Mucosa of rectum (tissue), 2 donors: ENCODE measurements around the gene FIGLA.

ENCODE experiments used
- H3K27ac ChIP-seq, 2 donors: one replicate each; pipeline ENCODE4 v1.7.0; 2013; ENCODE audit warnings: inconsistent platforms in 2 of 2, low read depth in 2 of 2, low read length in 2 of 2
- H3K27me3 ChIP-seq, 2 donors: one replicate each; pipeline ENCODE4 v1.7.0; 2013; ENCODE audit warnings: low read length in 2 of 2; ENCODE audit not compliant: control insufficient read depth in 2 of 2, insufficient read depth in 2 of 2
- H3K36me3 ChIP-seq, 2 donors: one replicate each; pipeline ENCODE4 v1.7.0; 2013; ENCODE audit warnings: low read length in 2 of 2; ENCODE audit not compliant: control insufficient read depth in 2 of 2, insufficient read depth in 2 of 2
- H3K4me1 ChIP-seq, 2 donors: one replicate each; pipeline ENCODE4 v1.7.0; 2013; ENCODE audit warnings: low read length in 2 of 2, mild to moderate bottlenecking in 1 of 2; ENCODE audit not compliant: control insufficient read depth in 2 of 2, insufficient read depth in 2 of 2
- H3K4me3 ChIP-seq, 2 donors: one replicate each; pipeline ENCODE4 v1.7.0; 2013; ENCODE audit warnings: low read length in 2 of 2
- H3K9ac ChIP-seq, 2 donors: one replicate each; pipeline ENCODE4 v1.7.0; 2013; ENCODE audit warnings: low read length in 2 of 2, low read depth in 1 of 2, mild to moderate bottlenecking in 1 of 2
- H3K9me3 ChIP-seq, 2 donors: one replicate each; pipeline ENCODE4 v1.7.0; 2013; ENCODE audit warnings: low read length in 2 of 2; ENCODE audit not compliant: control insufficient read depth in 2 of 2
- donor health status: healthy.
- donor health status: Normal muscosa, but diverticular disease.

FIGLA gene

DNA sequence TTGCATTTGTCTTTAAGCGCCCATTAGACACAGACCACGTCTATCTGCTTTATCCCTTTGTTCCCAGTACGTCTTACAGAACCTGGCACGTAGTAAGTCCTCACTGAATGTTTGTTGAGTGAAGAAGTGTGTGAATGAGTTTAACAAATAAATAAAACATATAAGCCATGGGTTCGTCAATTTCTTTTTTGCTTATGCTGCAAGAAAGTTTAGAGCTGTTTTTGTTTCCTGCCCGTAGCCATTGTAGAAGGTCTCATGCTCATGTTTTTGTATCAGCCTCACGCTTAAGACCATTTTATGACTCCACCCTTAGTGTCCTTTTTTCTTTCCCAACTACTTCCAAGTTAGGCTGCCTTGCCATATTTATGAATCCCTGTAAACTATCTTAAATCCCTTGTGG, 24.9 kb downstream of the FIGLA start:
- Histone ChIP-seq H3K9ac (no peak overlapping the region), H3K4me3 (no peak overlapping the region), H3K27me3 (peaks cover 18 to 34% of the 10 kb centered on the region in 2 donors), H3K36me3 (no peaks in the 10 kb centered on the region), H3K4me1 (peaks cover 3 to 6% of the 10 kb centered on the region in 2 donors), H3K9me3 (no peaks in the 10 kb centered on the region), H3K27ac (no peak overlapping the region)

- H3K36me3 ChIP-seq, result no peaks in the 10 kb centered on the region
- H3K4me3 ChIP-seq, result no peak overlapping the region
- no peaks in the 10 kb centered on the region for H3K4me1 ChIP-seq
- no peak overlapping the region for H3K27ac ChIP-seq
- no peak overlapping the region for H3K9ac ChIP-seq
- no peaks in the 10 kb centered on the region for H3K9me3 ChIP-seq
- peaks cover 5 to 6% of the 10 kb centered on the region in 2 donors for H3K27me3 ChIP-seq
These were observed 31.0 kb downstream of the FIGLA start for GRCh38 chr2:70759446-70759845.

DNA sequence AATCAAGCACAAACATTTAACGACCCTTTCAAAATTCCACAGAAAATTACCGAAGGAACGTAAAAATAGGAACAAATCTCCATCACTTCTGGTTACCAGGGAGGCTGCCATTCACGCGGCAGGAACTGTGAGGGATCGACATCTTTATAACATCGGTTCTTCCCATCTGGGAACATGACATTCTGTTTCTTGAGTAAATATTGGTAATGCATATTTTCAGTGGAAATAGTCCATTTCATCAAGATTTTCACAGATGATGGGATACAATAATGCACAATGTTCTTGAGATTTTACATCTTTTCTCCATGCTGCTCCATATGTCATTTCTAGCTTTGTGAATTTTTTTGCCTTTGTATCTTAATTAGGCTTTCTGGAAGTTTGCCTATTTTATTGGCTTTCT, 32.5 kb downstream of the FIGLA start:
- Histone ChIP-seq H3K27ac (no peak overlapping the region), H3K4me3 (no peak overlapping the region), H3K4me1 (no peaks in the 10 kb centered on the region), H3K27me3 (peaks cover 4 to 8% of the 10 kb centered on the region in 2 donors), H3K9ac (no peak overlapping the region), H3K36me3 (no peaks in the 10 kb centered on the region), H3K9me3 (no peaks in the 10 kb centered on the region)

GRCh38 chr2:70757360-70757759, 33.1 kb downstream of the FIGLA start:
- Histone ChIP-seq H3K9me3 (no peaks in the 10 kb centered on the region), H3K4me1 (no peaks in the 10 kb centered on the region), H3K9ac (no peak overlapping the region), H3K27me3 (peaks cover 4 to 8% of the 10 kb centered on the region in 2 donors), H3K36me3 (no peaks in the 10 kb centered on the region), H3K27ac (no peak overlapping the region), H3K4me3 (no peak overlapping the region)

- Histone ChIP-seq H3K9me3 (no peaks in the 10 kb centered on the region), H3K9ac (no peak overlapping the region), H3K27ac (no peak overlapping the region), H3K27me3 (peaks cover 4 to 6% of the 10 kb centered on the region in 2 donors), H3K4me1 (no peaks in the 10 kb centered on the region), H3K36me3 (no peaks in the 10 kb centered on the region), H3K4me3 (no peak overlapping the region)
These were observed 34.3 kb downstream of the FIGLA start for GRCh38 chr2:70756128-70756527.

- no peak overlapping the region for H3K9ac ChIP-seq
- H3K27ac ChIP-seq, result no peak overlapping the region
- no peaks in the 10 kb centered on the region for H3K4me1 ChIP-seq
- no peaks in the 10 kb centered on the region for H3K36me3 ChIP-seq
- H3K9me3 ChIP-seq, result no peaks in the 10 kb centered on the region
- H3K4me3 ChIP-seq, result no peak overlapping the region
- H3K27me3 ChIP-seq, result peaks cover 6 to 7% of the 10 kb centered on the region in 2 donors
These were observed 36.5 kb downstream of the FIGLA start for GRCh38 chr2:70753902-70754301.

DNA sequence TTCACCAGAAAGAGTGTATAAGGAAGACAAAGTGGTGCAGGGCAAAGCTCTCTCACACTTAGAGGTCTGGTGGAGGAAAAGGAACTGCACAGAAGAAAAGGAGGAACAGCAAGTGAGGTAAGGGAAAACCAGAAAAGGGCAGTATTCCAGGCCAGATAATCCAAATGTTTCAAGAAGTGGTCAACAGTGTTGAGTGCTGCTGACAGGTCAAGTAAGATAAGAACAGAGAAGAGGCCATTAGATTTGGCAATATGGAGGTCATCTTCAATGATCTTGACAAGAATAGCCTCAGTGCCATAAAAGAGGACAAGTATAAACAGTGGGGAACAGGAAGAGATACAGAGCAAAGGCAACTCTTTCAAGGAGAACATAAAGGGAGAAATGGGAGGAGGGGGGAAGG, 37.4 kb downstream of the FIGLA start:
- Histone ChIP-seq H3K27me3 (peaks cover 6 to 7% of the 10 kb centered on the region in 2 donors), H3K9ac (no peak overlapping the region), H3K4me3 (no peak overlapping the region), H3K36me3 (no peaks in the 10 kb centered on the region), H3K27ac (no peak overlapping the region), H3K9me3 (no peaks in the 10 kb centered on the region), H3K4me1 (no peaks in the 10 kb centered on the region)

GRCh38 chr2:70752396-70752795, 38.0 kb downstream of the FIGLA start:
- H3K9ac ChIP-seq, result no peak overlapping the region
- H3K27ac ChIP-seq, result no peak overlapping the region
- peaks cover 5 to 7% of the 10 kb centered on the region in 2 donors for H3K27me3 ChIP-seq
- no peaks in the 10 kb centered on the region for H3K4me1 ChIP-seq
- H3K9me3 ChIP-seq, result no peaks in the 10 kb centered on the region
- H3K4me3 ChIP-seq, result no peak overlapping the region
- H3K36me3 ChIP-seq, result no peaks in the 10 kb centered on the region

GRCh38 chr2:70751881-70752280, 38.6 kb downstream of the FIGLA start:
- no peaks in the 10 kb centered on the region for H3K4me1 ChIP-seq
- no peaks in the 10 kb centered on the region for H3K36me3 ChIP-seq
- H3K4me3 ChIP-seq, result no peak overlapping the region
- H3K9me3 ChIP-seq, result no peaks in the 10 kb centered on the region
- H3K27me3 ChIP-seq, result peaks cover 4 to 7% of the 10 kb centered on the region in 2 donors
- no peak overlapping the region for H3K27ac ChIP-seq
- no peak overlapping the region for H3K9ac ChIP-seq

GRCh38 chr2:70750320-70750719, 40.1 kb downstream of the FIGLA start:
- Histone ChIP-seq H3K9me3 (no peaks in the 10 kb centered on the region), H3K9ac (no peak overlapping the region), H3K27me3 (peaks cover 4 to 7% of the 10 kb centered on the region in 2 donors), H3K27ac (no peak overlapping the region), H3K4me3 (no peak overlapping the region), H3K36me3 (no peaks in the 10 kb centered on the region), H3K4me1 (no peaks in the 10 kb centered on the region)
